GM10847 (cell line): Measurements from ENCODE around the gene KIFBP.

ENCODE experiments used
- POLR2A ChIP-seq: IDR thresholded peaks from 2 replicates; pipeline ENCODE4 v1.6.1; 2011; ENCODE audit not compliant: insufficient read length; ENCODE audit errors: extremely low read depth

The KIFBP gene

DNA sequence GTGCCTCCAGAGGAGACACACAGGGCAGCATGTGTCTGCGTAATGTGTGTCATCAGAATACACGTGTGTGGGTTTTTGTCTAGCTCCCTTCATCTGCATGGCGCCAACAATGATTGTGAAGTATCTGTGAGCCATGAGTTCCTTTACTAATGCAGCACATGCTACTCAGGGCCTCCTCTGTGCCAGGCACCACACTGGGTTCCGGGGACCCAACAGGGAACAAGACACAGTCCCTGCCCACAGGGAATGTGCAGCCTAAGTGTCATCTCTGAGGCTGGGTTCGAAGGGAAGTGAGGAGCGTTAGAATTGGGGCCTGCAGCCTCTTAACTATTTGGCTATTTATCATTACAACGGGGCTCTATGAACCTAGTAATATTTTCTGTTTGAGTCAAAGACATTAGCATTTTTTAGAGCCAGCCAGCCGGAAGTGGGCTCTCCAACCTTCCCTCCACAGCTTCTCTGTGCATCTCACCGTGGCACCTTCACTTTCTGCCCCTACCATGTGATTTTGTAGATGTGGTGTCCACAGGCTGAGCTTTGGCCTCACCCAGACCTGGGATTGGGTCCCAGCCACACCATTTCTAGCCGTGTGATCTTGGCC, 55.4 kb downstream of the KIFBP start:
- TF ChIP-seq POLR2A, result peak; percentile 10

DNA sequence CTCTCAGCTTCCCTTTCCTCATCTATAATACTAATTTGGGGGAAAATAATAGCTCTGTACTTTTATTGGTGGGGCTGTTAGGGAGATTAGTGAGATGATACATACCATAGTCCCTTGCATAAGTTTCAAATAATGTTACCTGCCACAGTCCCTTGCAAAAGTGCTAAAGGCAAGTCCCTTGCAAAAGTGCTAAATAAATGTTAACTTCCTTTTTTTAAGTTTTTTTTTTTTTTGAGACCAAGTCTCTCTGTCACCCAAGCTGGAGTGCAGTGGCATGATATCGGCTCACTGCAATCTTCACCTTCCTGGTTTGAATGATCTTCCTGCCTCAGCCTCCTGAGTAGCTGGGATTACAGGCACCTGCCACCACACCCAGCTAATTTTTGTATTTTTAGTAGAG, 55.9 kb downstream of the KIFBP start:
- no peak for TF ChIP-seq POLR2A

DNA sequence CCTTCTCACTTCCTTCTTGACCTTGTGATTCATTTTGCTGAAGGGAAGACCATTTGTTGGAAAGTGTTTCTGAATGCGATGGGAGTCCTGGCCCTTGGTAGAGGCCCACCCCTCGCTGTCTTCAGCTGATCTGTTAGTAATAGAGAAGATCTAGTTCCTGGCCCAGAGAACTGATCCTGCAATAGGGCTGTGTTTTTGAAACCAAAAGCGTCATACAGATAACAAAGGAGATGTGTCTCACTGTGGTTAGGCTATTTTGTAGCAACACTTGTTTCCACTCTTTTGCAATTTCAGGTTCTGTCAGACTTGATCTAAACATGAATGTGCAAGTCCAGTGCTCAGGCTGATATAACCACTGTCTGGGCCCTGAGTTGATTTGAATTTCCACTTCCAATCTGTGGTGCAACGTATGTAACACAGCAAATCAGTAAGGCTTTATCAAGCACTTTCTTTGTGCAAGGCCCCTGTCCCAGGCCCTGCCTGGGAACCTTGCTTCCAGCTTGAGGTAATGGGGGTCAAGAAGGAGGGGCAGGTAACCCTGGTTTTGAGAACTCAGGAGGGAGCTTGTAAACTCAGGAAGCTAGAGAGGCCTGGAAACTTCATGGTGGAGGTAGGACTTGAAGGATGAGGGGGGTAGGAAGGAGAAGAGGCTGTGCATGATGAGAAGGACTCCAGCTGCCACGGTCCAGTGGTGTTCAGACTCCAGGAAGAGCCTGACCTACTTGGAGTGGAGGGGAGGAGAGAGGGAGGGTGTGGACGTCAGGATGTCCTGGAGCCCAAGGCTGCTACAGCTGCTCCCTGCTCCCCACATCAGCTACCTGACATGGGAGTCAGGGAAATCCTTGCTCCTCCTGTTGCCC, 57.1 kb downstream of the KIFBP start:
- TF ChIP-seq POLR2A, result no peak

- no peak for TF ChIP-seq POLR2A
Measured at GRCh38 chr10:69047111-69047832, 58.7 kb downstream of the KIFBP start.

DNA sequence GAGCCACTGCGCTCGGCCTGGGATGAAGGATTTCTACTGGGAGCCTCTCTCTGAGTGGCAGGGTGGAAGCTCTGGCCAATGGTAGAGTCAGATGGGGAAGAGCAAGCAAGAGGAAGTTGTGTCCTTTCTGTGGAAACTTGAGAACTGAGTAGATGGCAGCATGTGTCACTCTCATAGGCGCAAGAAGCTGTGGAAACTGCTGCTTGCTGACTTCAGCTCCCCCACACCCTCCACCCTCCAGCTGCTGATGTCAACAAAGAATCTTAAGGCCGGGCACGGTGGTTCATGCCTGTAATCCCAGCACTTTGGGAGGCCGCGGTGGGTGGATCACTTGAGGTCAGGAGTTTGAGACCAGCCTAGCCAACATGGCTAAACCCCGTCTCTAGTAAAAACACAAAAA, 59.5 kb downstream of the KIFBP start:
- TF ChIP-seq POLR2A, result no peak

- TF ChIP-seq POLR2A, result no peak
Measured at GRCh38 chr10:69049566-69049961, 61.0 kb downstream of the KIFBP start.

- TF ChIP-seq POLR2A, result no peak
Measured at GRCh38 chr10:69051303-69051702, 62.7 kb downstream of the KIFBP start.

DNA sequence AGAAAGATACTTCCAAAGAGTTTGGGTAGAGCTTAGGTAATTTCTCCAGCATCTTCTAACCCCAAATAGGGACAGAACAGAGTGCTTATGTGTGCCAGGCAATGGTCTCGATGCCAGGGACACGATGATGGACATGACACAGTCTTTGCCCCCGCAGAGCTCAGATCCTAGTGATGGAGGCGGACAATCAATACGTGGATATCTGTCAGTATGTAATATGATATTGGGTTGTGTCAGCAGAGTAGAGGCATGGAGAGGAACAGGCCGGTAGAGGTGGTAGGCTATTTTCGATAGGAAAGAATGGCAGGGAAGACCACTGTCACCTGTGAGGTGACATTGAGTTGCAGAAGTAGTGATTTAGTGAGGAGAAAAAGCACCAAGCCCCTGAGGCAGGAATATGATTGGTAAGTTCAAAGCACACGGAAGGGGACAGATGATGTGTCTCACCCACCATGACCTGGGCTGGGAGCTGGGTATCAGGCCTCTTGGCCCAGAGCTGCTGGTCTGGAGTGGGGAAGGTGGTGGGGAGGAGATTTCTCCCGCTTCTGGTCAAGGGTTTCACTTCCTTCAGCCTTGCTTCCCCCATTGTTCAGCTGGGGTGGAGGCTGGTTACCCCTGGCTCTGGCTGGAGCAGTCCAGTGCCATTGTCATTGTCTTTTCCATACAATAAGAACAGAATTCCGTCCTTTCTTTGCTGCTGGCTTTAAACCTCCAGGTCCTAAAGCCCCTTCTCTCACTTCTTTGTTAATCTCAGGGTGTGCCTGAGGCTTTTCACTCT, 63.3 kb downstream of the KIFBP start:
- TF ChIP-seq POLR2A, result no peak

GRCh38 chr10:69052736-69053135, 64.1 kb downstream of the KIFBP start:
- TF ChIP-seq POLR2A, result no peak

DNA sequence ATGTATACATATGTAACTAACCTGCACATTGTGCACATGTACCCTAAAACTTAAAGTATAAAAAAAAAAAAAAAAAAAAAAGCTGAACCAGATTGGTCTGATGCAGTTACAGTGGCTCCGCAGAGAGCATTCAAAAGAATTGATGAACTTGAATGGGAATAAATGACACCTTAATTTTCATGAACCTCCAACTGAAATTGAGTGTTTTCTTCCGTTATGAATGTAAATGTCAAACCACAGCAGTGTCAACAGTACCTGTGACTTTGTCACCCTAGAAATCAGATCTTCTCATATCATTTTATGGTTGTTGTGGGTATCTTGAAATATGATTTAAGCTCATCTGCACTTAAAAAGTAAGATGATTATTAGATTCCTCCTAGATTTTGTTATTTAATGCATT, 66.6 kb downstream of the KIFBP start:
- no peak for TF ChIP-seq POLR2A

GRCh38 chr10:69056129-69056528, 67.5 kb downstream of the KIFBP start:
- TF ChIP-seq POLR2A, result no peak

- no peak for TF ChIP-seq POLR2A
Measured at GRCh38 chr10:69056536-69057260, 68.1 kb downstream of the KIFBP start.

DNA sequence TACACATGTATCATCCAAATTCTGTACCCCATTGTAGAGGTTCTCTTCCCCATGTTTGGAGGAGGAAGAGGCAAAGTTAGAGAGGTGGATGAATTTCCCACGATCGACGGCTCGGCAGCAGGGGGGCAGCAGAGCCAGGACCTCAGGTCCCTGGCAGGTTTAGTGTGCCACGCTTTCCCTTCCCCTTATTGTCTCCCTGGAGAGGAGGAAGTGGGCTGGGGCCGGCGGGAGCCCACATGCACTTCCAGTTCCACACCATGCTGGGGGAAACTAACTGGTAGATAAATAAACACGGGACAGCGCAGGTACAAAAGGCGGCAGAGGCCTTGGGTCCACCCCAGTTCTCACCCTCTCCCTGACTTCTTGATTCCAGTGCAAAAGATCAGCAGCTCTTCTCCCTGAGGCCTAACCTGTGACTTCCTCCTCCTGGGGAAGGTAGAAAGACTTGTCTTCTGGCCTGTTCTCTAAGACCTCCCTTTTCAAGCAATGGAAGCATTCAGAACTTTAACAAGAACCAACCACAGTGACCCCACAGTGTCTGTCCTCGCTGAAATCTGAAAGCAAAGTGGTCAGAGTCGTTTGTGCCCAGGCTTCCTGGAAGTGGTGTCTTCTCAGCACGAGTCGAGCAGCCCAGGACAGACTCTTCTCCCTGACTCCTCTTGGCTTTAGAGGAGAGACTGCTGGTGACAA, 68.8 kb downstream of the KIFBP start:
- no peak for TF ChIP-seq POLR2A

DNA sequence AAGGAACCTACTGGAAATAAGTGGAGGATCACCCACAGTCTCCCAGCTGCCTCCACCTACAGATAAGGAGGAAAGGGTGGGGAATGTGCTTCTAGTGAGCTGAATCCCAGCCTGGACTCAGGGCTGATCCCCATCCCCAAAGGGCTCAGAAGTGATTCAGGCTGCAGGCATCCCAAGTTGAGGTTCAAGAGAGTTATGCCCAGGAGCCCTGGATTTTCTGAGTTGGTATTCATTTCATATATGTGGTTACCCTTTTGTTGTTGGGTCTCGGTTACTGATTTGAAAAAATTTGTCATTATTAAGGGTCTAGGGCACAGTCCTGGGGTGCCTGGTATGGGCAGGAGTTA, 69.3 kb downstream of the KIFBP start:
- TF ChIP-seq POLR2A, result no peak
